ENCODE results near the gene RNF148.

- TF ChIP-seq EZH2 (IDR thresholded peaks at IDR 0.05; ENCODE audit: insufficient read depth, poor library complexity, severe bottlenecking), result no peak
- TF ChIP-seq EZH2phosphoT487 (IDR thresholded peaks at IDR 0.05; ENCODE audit: insufficient read depth, low read depth), result no peak
These were observed 24.6 kb upstream of the RNF148 start for GRCh38 chr7:122727354-122727753.

Measured in GM23248 (cell line).